Heart left ventricle (tissue), 16 donors: ENCODE results near the gene APLN. TPM values are rescaled to one million over a fixed set of nuclear protein-coding genes. Genes with fewer than 3 reads are reported as not detected.

Experiments used
- ATAC-seq, 4 donors: fragments of 200-7000 bp; cut with Tn5 transposase; one replicate each; pipeline ENCODE4 v1.9.1; 2020 to 2022; ENCODE audit warnings: moderate library complexity in 4 of 4, mild to moderate bottlenecking in 3 of 4, moderate number of reproducible peaks in 1 of 4
- DNase-seq, 5 donors: peaks; one replicate each; pipeline ENCODE4 v3.0.0-alpha.2; 2020
- H3K27ac ChIP-seq, 12 donors: fragments of 200-600 bp; sonication (generic) in 4 of 12; one replicate each; pipeline versions ENCODE4 v1.5.0 to v1.8.0; 2016 to 2022; ENCODE audit warnings: mild to moderate bottlenecking in 2 of 12
- H3K27me3 ChIP-seq, 9 donors: fragments of 200-600 bp; sonication (generic) in 2 of 9; one replicate each; pipeline versions ENCODE4 v1.5.1 to v1.8.0; 2016 to 2022; ENCODE audit warnings: mild to moderate bottlenecking in 3 of 9
- H3K36me3 ChIP-seq, 9 donors: fragments of 200-600 bp; sonication (generic) in 2 of 9; one replicate each; pipeline versions ENCODE4 v1.5.0 to v1.8.0; 2018 to 2022; ENCODE audit warnings: mild to moderate bottlenecking in 2 of 9
- H3K4me1 ChIP-seq, 12 donors: fragments of 200-600 bp; sonication (generic) in 4 of 12; one replicate each; pipeline versions ENCODE4 v1.5.0 to v1.8.0; 2016 to 2022; ENCODE audit warnings: mild to moderate bottlenecking in 3 of 12
- H3K4me3 ChIP-seq, 12 donors: fragments of 200-600 bp; sonication (generic) in 4 of 12; one replicate each; pipeline versions ENCODE4 v1.5.0 to v1.8.0; 2017 to 2022; ENCODE audit warnings: mild to moderate bottlenecking in 9 of 12, moderate library complexity in 4 of 12
- H3K9me3 ChIP-seq, 12 donors: fragments of 200-600 bp; sonication (generic) in 4 of 12; one replicate each; pipeline versions ENCODE4 v1.5.0 to v1.8.0; 2016 to 2022; ENCODE audit warnings: mild to moderate bottlenecking in 1 of 12
- CTCF ChIP-seq, 12 donors: fragments of 200-600 bp; sonication (generic) in 4 of 12; IDR thresholded peaks; one replicate each; pipeline versions ENCODE4 v1.5.0 to v1.8.0; 2018 to 2022; ENCODE audit warnings: antibody characterized with exemption in 12 of 12, mild to moderate bottlenecking in 5 of 12
- POLR2A ChIP-seq, 2 donors: fragments of 450-650 bp; IDR thresholded peaks; one replicate each; pipeline ENCODE4 v1.6.1; 2017; ENCODE audit warnings: antibody characterized with exemption in 2 of 2, mild to moderate bottlenecking in 2 of 2, moderate library complexity in 2 of 2
- WGBS, 4 donors: extraction: QIAGEN DNeasy Blood & Tissue Kit in 2 of 4; methylation state at CpG; one replicate each; pipeline versions ENCODE4 v1.1.5 to v1.1.7; 2013 to 2018; 5-methylcytosine and 5-hydroxymethylcytosine counted together
- intact Hi-C, 10 donors: fragments of 100-400 bp; cut with DNase I; formaldehyde crosslinking; loops; one replicate each; pipeline versions ENCODE4 v1.11.1 to v1.14.2; 2022
- polyA plus RNA-seq, 2 donors: library from polyadenylated mRNA; stranded (reverse); fragments of 200-250 nt; gene quantifications; one replicate each; pipeline ENCODE4 v1.2.3, GENCODE V29; 2013
- total RNA-seq, 9 donors: library from RNA; depleted of rRNA in 2 of 9; stranded (reverse); fragments of >200 nt in 2 of 9; fragmentation: NEBNext Ultra II Directional in 3 of 9; extraction: Animal tissue kit (Norgen Biotek cat#: 25700) in 3 of 9; gene quantifications; one replicate each; pipeline versions ENCODE4 v1.1.0 to v1.2.4, GENCODE V29; 2016 to 2023
- donor health status: ischemic (EF 13 %, LVEDD 7.1; RV severe dilation, severe dysfunction).
- donor health status: healthy with polysubstance abuse.
- donor health status: DM: no; HTN: yes; CAD: no.
- donor health status: DM: no; HTN: no; CAD: no.
- donor health status: ischemic (EF 25% LVEDD 6.9; RV normal size, moderate dysfunction).
- donor health status: ischemic (EF 25% LVEDD 5.7; RV mildly dilated, moderate dysfunction).
- donor health status: healthy.
- donor health status: DM: yes; HTN: yes; CAD: no.
- donor health status: ischemic (EF 35%, LVEDD 5.7; RV mildly dilated, moderate dysfunction).
- donor health status: nonischemic (EF 11% LVEDD 7.7; RV severe dilation, severe dysfunction).
- donor health status: DM: yes; HTN: yes; CAD: no.
- donor health status: PGD.
- donor health status: ischemic (EF 29% LVEDD 5.4; RV normal size, mild dysfunction).
- donor health status: nonischemic (EF 23%, LVEDD 6.1; RV moderate dilation, normal function).

The APLN gene
- total and polyA plus RNA-seq, 11 donors, result 3.6 to 19.9 (median 10.4) TPM

GRCh38 chrX:129638917-129639316 lies 15.8 kb downstream of the APLN start:
- WGBS, 4 donors, result 53 to 92% (median 84%) methylated on average over 8 of the region's 8 CpGs
- Histone ChIP-seq H3K36me3 (no peaks in the 10 kb centered on the region), H3K4me1 (peaks cover 0 to 9% (median 0%) of the 10 kb centered on the region in 12 donors), H3K4me3 (no peak overlapping the region), H3K27me3 (peaks cover 0 to 7% (median 0%) of the 10 kb centered on the region in 9 donors), H3K27ac (no peak overlapping the region), H3K9me3 (peaks cover 0 to 11% (median 0%) of the 10 kb centered on the region in 12 donors)
- no peak for DNase-seq
- no peak for TF ChIP-seq POLR2A (IDR thresholded peaks at IDR 0.05)
- no peak for ATAC-seq
- intact Hi-C loops, result loop anchor here in 5 of 10 donors (1.0 to 10.0 kb wide), 4 partner anchors 87 to 186 kb away; no protein-coding TSS in a partner anchor

GRCh38 chrX:129637217-129638109 lies 17.3 kb downstream of the APLN start:
- peak; percentile 50 to 77 (median 61) for DNase-seq
- Histone ChIP-seq H3K9me3 (peaks cover 0 to 11% (median 0%) of the 10 kb centered on the region in 12 donors), H3K36me3 (no peaks in the 10 kb centered on the region), H3K4me3 (no peak overlapping the region), H3K27me3 (peaks cover 0 to 7% (median 0%) of the 10 kb centered on the region in 9 donors), H3K4me1 (peaks cover 0 to 7% (median 0%) of the 10 kb centered on the region in 12 donors), H3K27ac (no peak overlapping the region)
- ATAC-seq, result peak; percentile 55 to 79 (median 73)
- 25 to 31% (median 26%) methylated on average over 13 of the region's 13 CpGs for WGBS, 4 donors
- TF ChIP-seq CTCF (IDR thresholded peaks at IDR 0.05), result peak; percentile 76 to 92 (median 83)
- TF ChIP-seq POLR2A (IDR thresholded peaks at IDR 0.05), result no peak
- intact Hi-C loops, result loop anchor here (1.0 to 10.0 kb wide), 6 partner anchors 31 to 187 kb away; no protein-coding TSS in a partner anchor

GRCh38 chrX:129636175-129636681 lies 18.5 kb downstream of the APLN start:
- TF ChIP-seq CTCF (IDR thresholded peaks at IDR 0.05) (no peak), POLR2A (IDR thresholded peaks at IDR 0.05) (no peak)
- DNase-seq (no peak), ATAC-seq (no peak)
- Histone ChIP-seq H3K36me3 (no peaks in the 10 kb centered on the region), H3K9me3 (peaks cover 0 to 4% (median 0%) of the 10 kb centered on the region in 12 donors), H3K27ac (no peak overlapping the region), H3K27me3 (peaks cover 0 to 4% (median 0%) of the 10 kb centered on the region in 9 donors), H3K4me1 (peaks cover 0 to 7% (median 0%) of the 10 kb centered on the region in 12 donors), H3K4me3 (no peak overlapping the region)
- intact Hi-C loops, result loop anchor here in 8 of 10 donors (2.0 to 10.0 kb wide), 4 partner anchors 29 to 189 kb away; no protein-coding TSS in a partner anchor
- 75 to 91% (median 88%) methylated on average over 8 of the region's 8 CpGs for WGBS, 4 donors

GRCh38 chrX:129634541-129634940 lies 20.2 kb downstream of the APLN start:
- Histone ChIP-seq H3K4me1 (peaks cover 0 to 9% (median 1%) of the 10 kb centered on the region in 12 donors), H3K27ac (no peak overlapping the region), H3K4me3 (no peak overlapping the region), H3K27me3 (peaks cover 0 to 4% (median 0%) of the 10 kb centered on the region in 9 donors), H3K36me3 (no peaks in the 10 kb centered on the region), H3K9me3 (no peaks in the 10 kb centered on the region)
- intact Hi-C loops, result loop anchor here in 2 of 10 donors (10.0 kb wide), 1 partner anchor 190 kb away; no protein-coding TSS in a partner anchor
- DNase-seq, result no peak
- no peak for ATAC-seq
- WGBS, 4 donors, result 75 to 81% (median 79%) methylated on average over 6 to 7 of the region's 7 CpGs
- TF ChIP-seq POLR2A (IDR thresholded peaks at IDR 0.05), result no peak
- TF ChIP-seq CTCF (IDR thresholded peaks at IDR 0.05), result no peak
